ENCODE data around the gene TTC39B.

Gene TTC39B

GRCh38 chr9:15274425-15274824 is 32.6 kb downstream of the TTC39B start:
- no peaks in the 10 kb centered on the region for H4K20me1 ChIP-seq (ENCODE audit: insufficient read depth, low read length)
- no peak for DNase-seq
- no peak overlapping the region for H3K27ac ChIP-seq (ENCODE audit: low read length)
- no peaks in the 10 kb centered on the region for H3K9me3 ChIP-seq (replicated peaks; ENCODE audit: insufficient read depth, low read length)
- H3K4me2 ChIP-seq (ENCODE audit: low read depth, low read length) = no peak overlapping the region
- no peaks in the 10 kb centered on the region for H3K9me2 ChIP-seq (replicated peaks; ENCODE audit: insufficient read depth, low read length)
- no peaks in the 10 kb centered on the region for H3K4me1 ChIP-seq (ENCODE audit: low read length)
- H3F3A ChIP-seq (ENCODE audit: insufficient read depth, low read length) = no peaks in the 10 kb centered on the region
- H3K9ac ChIP-seq (ENCODE audit: low read length) = no peak overlapping the region
- no peak overlapping the region for H2AFZ ChIP-seq (ENCODE audit: low read length)
- no peak overlapping the region for H3K4me3 ChIP-seq (ENCODE audit: low read length)
- no peaks in the 10 kb centered on the region for H3K27me3 ChIP-seq (replicated peaks; ENCODE audit: insufficient read depth, low read length)
- H3K79me2 ChIP-seq (ENCODE audit: low read length) = no peaks in the 10 kb centered on the region
- H3K36me3 ChIP-seq (replicated peaks; ENCODE audit: insufficient read depth, low read length) = no peaks in the 10 kb centered on the region
- no peak for TF ChIP-seq CTCF (IDR thresholded peaks at IDR 0.05; ENCODE audit: low read length)
- TF ChIP-seq EZH2phosphoT487 (IDR thresholded peaks at IDR 0.05; ENCODE audit: low read length) = no peak
- no peak for TF ChIP-seq EZH2 (optimal IDR thresholded peaks at IDR 0.05; ENCODE audit: low read depth, low read length)

GRCh38 chr9:15272377-15272928 is 34.6 kb downstream of the TTC39B start:
- Histone ChIP-seq H3K9me2 (replicated peaks; ENCODE audit: insufficient read depth, low read length) (no peaks in the 10 kb centered on the region), H3K4me3 (ENCODE audit: low read length) (no peak overlapping the region), H3K27me3 (replicated peaks; ENCODE audit: insufficient read depth, low read length) (no peaks in the 10 kb centered on the region), H3K4me2 (ENCODE audit: low read depth, low read length) (no peak overlapping the region), H3K79me2 (ENCODE audit: low read length) (no peaks in the 10 kb centered on the region), H3K9me3 (replicated peaks; ENCODE audit: insufficient read depth, low read length) (no peaks in the 10 kb centered on the region), H3K4me1 (ENCODE audit: low read length) (no peaks in the 10 kb centered on the region), H3K27ac (ENCODE audit: low read length) (no peak overlapping the region), H3K36me3 (replicated peaks; ENCODE audit: insufficient read depth, low read length) (no peaks in the 10 kb centered on the region), H3K9ac (ENCODE audit: low read length) (no peak overlapping the region), H4K20me1 (ENCODE audit: insufficient read depth, low read length) (no peaks in the 10 kb centered on the region), H3F3A (ENCODE audit: insufficient read depth, low read length) (no peaks in the 10 kb centered on the region), H2AFZ (ENCODE audit: low read length) (no peak overlapping the region)
- no peak for DNase-seq
- no peak for TF ChIP-seq EZH2 (optimal IDR thresholded peaks at IDR 0.05; ENCODE audit: low read depth, low read length)
- TF ChIP-seq CTCF (IDR thresholded peaks at IDR 0.05; ENCODE audit: low read length) = no peak
- TF ChIP-seq EZH2phosphoT487 (IDR thresholded peaks at IDR 0.05; ENCODE audit: low read length) = no peak

- DNase-seq = no peak
- no peaks in the 10 kb centered on the region for H3K27me3 ChIP-seq (replicated peaks; ENCODE audit: insufficient read depth, low read length)
- H3K27ac ChIP-seq (ENCODE audit: low read length) = no peak overlapping the region
- H3K9me2 ChIP-seq (replicated peaks; ENCODE audit: insufficient read depth, low read length) = no peaks in the 10 kb centered on the region
- H3K9me3 ChIP-seq (replicated peaks; ENCODE audit: insufficient read depth, low read length) = no peaks in the 10 kb centered on the region
- H3K4me2 ChIP-seq (ENCODE audit: low read depth, low read length) = no peak overlapping the region
- H3K36me3 ChIP-seq (replicated peaks; ENCODE audit: insufficient read depth, low read length) = no peaks in the 10 kb centered on the region
- H3F3A ChIP-seq (ENCODE audit: insufficient read depth, low read length) = no peaks in the 10 kb centered on the region
- TF ChIP-seq EZH2 (optimal IDR thresholded peaks at IDR 0.05; ENCODE audit: low read depth, low read length) (no peak), CTCF (IDR thresholded peaks at IDR 0.05; ENCODE audit: low read length) (no peak), EZH2phosphoT487 (IDR thresholded peaks at IDR 0.05; ENCODE audit: low read length) (no peak)
- no peak overlapping the region for H3K4me3 ChIP-seq (ENCODE audit: low read length)
- H3K9ac ChIP-seq (ENCODE audit: low read length) = no peak overlapping the region
- H4K20me1 ChIP-seq (ENCODE audit: insufficient read depth, low read length) = no peaks in the 10 kb centered on the region
- no peak overlapping the region for H2AFZ ChIP-seq (ENCODE audit: low read length)
- H3K79me2 ChIP-seq (ENCODE audit: low read length) = no peaks in the 10 kb centered on the region
- no peaks in the 10 kb centered on the region for H3K4me1 ChIP-seq (ENCODE audit: low read length)
Measured at GRCh38 chr9:15271403-15271802, 35.6 kb downstream of the TTC39B start.

Data from MM.1S (cell line).